Stimulated activated CD8-positive, alpha-beta memory T cell treated with anti-CD3 and anti-CD28 coated beads, Interleukin-4, amount 100 ng/mL, for 48 hours (primary cell): ENCODE data around the gene MRPL3.
"Not testable (repeated sequence)": the region's sequence is repeated elsewhere in the genome, so short reads cannot be mapped to it uniquely, and the experiment has no call there.

Experiments used
- DNase-seq: peaks from one replicate; pipeline ENCODE4 v3.0.0-alpha.2; 2020

MRPL3 gene

GRCh38 chr3:131491775-131492174 is 11.0 kb downstream of the MRPL3 start:
- no peak for DNase-seq

DNA sequence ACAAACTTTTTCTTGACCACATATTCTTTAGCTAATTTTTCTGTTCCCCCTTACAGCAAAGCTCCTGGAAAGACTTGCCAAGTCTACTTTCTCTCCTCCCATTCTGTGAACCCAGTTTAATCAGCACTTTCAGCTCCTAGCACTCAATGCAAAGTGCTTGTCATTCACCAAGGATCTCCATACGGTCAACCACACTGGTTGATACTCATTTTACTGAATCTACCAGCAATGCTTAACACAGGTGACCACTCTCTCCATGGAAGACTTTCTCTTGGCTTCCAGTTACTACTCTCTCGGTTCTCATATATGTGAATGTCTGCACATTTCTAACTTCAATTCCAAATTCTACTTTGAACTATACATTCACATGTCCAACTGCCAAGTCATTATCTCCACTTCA is 11.7 kb downstream of the MRPL3 start:
- DNase-seq, result no peak

DNA sequence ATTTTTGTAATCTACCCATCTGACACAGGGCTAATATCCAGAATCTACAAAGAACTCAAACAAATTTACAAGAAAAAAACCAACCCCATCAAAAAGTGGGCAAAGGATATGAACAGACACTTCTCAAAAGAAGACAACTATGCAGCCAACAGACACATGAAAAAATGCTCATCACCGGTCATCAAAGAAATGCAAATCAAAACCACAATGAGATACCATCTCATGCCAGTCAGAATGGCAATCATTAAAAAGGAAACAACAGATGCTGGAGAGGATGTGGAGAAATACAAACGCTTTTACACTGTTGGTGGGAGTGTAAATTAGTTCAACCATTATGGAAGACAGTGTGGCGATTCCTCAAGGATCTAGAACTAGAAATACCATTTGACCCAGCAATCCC is 16.2 kb downstream of the MRPL3 start:
- DNase-seq, result not testable (repeated sequence)

GRCh38 chr3:131485119-131485518 is 17.7 kb downstream of the MRPL3 start:
- DNase-seq, result no peak

GRCh38 chr3:131484496-131485111 is 18.2 kb downstream of the MRPL3 start:
- no peak for DNase-seq

- no peak for DNase-seq
Observed at GRCh38 chr3:131480116-131480515, 22.7 kb downstream of the MRPL3 start.

- DNase-seq, result no peak
Observed at GRCh38 chr3:131477813-131478212, 25.0 kb downstream of the MRPL3 start.

DNA sequence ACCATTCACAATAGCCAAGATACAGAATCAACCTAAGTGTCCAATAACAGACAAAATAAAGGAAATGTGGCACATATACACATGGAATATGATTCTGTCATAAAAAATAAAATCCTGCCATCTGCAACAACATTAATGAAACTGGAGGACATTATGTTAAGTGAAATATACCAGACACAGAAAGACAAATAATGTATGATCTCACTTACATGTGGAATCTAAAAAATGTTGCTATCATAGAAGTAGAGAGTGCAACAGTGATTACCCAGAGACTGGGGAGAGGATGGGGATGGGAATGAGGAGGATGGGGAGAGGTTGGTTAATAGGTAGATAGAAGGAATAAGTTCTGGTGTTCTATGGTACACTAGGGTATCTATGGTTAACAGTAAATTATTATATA is 28.7 kb downstream of the MRPL3 start:
- DNase-seq, result no peak

GRCh38 chr3:131470377-131470776 is 32.4 kb downstream of the MRPL3 start:
- DNase-seq, result no peak

- no peak for DNase-seq
Observed at GRCh38 chr3:131458653-131459052, 44.1 kb downstream of the MRPL3 start.

DNA sequence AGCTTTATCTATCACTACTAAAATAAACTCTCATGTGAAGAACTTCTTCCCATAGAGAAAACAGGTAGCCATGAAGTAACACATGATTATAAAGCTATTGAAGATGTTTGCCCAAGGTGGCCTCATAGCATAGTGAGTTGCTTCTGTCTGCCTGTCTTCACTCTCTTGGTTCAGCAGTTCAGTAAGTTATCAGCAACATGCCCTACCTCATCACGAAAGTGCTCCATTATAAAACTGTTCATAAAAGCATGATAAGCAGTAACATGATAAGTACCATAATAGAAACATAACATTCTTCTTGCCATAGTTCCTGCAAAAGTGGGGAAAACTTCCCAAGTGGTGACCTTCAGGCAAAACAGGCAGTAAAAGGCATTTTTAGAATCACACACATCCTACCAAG is 45.6 kb downstream of the MRPL3 start:
- no peak for DNase-seq

- DNase-seq, result no peak
Observed at GRCh38 chr3:131454501-131454900, 48.3 kb downstream of the MRPL3 start.

GRCh38 chr3:131453533-131453932 is 49.2 kb downstream of the MRPL3 start:
- no peak for DNase-seq

DNA sequence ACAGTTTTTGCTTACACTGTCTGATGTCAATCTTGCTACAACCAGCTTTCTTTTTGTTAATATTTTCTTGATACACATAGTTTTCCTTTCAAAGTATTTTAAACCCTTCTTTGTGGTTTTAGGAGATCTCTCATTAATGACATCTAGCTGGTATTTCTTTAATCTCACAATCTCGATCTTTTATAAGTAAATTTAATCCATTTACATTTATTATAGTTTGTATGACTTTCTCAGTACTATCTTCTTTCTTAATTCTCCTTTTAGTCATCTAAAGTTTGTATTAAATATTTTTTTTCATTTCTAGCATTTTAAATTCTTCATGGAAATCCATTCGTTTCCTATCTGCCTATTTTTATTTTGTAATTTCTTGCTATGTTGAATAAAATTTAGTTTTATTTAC is 55.4 kb downstream of the MRPL3 start:
- no peak for DNase-seq

DNA sequence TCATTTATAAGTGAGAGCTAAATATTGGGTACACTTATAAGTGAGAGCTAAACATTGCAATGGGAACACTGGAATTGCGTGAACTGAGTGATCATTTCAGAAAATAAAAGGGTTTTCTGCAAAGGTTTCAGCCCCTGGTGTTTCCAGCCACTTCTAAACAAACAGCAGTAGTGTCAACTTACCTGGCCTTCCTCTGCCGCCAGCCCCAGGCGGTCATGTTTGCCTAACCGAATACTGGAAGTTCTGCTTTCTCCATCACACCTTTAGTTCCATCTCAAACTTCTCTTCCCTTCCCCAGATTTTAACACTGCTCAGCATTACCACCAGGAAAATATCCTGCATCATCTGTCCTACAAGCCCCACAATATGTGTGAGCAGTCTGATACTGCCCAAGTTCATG is 58.6 kb downstream of the MRPL3 start:
- no peak for DNase-seq

DNA sequence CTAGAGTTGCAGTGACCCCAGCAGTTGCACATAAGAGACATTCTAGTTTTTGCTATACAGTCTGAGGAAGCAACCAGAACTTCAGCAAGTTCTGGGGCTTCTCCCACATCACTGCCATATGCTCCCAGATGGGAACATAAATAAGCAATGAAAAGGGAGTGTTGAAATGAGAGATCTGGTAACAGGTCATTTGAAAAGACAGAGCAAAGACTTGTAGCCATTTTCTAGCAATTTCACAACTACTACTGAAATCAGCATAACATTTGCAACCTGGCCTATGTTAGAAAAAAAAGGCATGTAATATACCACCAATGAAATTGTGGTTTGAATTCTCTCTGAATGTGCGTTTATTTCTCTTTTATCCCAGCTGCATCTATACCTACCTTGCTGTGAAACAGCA is 63.7 kb downstream of the MRPL3 start:
- DNase-seq, result no peak

DNA sequence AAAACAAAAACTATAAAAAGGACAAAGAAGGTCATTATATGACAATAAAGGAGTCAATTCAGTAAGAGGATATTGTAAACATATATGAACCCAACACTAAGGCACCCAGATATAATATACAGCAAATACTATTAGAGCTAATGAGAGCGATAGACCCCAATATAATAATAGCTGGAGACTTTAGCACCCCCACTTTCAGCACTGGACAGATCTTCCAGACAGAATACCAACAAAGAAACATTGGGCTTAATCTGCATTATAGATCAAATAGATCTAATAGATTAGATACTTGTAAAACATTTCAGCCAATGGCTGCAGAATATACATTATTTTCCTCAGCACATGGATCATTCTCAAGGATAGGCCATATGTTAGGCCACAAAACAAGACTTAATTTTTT is 67.8 kb downstream of the MRPL3 start:
- no peak for DNase-seq

- DNase-seq, result no peak
Observed at GRCh38 chr3:131432441-131432840, 70.3 kb downstream of the MRPL3 start.

DNA sequence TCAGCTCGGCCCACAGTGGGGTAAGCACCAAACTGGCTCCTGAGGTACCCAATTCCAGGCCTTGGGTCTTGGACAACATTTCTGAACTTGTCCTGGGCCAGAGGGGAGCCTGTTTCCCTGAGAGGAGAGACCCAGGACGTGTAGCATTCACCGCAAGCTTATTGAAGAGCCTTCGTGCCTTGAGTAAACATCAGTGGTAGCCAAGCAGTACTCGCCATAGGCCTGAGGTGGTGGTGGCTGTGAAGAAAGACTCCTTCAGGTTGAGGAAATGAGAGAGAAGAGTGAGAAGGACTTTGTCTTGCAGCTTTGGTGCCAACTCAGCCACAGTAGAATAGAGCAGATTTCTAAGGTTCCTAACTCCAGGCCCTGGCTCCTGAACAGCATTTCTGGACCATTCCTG is 71.0 kb downstream of the MRPL3 start:
- DNase-seq, result no peak

DNA sequence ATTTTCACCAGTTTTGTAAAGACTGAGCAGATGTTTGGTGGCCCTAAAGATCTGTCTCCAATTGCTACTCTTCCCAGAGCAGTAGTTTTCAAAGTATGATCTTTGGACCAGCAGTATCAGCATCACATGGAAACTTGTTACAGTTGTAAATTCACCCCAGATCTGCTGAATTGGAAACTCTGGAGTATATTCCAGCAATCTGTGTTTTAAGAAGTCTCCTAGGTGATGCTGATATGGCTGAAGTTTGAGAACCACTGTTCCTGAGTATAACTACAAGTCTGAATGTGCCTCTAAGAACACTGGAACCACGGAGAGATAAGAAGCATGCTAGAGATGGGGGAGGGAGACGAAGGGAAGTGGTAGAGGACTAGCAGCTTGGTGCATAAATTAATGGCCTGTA is 75.5 kb downstream of the MRPL3 start:
- no peak for DNase-seq

DNA sequence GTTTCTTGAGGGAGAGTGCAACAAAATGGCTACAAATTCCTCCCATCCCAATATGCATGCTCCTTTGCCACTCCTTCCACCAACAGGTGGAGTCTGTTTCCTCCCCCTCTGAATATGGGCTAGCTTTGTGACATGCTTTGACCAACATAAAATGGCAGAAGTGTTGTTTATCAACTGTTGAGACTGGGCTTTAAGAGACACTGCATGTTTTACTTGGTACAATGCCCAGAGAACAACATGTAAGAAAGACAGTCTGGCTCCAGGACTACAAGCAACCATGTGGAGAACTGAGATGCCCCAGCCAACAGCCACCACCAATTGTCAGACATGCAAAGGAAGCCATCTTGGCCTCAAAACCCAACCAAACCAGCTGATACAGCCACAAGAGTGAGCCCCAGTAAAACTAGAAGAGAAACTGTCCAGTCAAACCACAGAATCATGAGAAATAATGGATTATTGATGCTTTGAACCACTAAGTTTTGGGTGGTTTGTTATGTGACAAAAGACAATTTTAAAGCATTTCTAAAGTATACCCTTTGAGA is 80.7 kb downstream of the MRPL3 start:
- DNase-seq, result no peak

DNA sequence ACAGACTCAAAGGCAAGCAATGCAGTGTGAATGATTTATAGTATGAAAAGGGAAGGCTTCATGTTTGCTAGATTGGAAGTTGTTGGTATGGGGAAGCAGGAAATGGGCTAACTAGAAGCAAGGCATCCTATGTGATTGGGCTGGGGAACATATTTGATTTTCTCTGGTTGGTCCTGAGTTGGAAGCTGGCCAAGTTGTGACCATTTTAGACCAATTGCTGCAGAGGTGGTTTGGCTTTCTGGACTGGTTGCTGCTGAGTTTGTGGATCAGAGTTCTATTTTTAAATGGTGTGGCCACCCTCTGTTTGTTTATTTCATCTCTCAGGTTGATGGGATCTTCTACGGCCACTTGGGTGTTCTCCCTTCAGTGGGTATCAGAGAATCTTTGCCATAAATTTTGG is 81.5 kb downstream of the MRPL3 start:
- no peak for DNase-seq

DNA sequence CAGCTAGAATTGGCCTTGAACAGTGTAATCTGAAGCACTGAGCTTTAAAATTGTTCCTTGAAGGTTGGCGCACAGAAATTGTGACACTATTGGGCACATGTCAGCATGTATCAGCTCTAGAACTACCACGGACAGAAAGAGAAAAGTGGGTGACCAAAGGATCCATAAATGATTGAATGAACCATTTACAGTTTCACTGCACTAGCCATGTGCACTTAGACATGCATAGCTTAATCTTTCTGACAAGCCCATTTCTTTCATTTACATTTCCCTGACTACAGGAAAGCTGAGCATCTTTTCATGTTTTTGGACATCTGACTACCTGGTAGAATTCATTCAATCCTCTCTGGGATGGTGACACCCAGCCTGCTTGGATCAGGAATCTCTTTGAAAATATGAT is 85.0 kb downstream of the MRPL3 start:
- DNase-seq, result no peak
